ENCODE results near the gene OCLN. TPM values are rescaled to one million over a fixed set of nuclear protein-coding genes. Genes with fewer than 3 reads are reported as not detected.

The OCLN gene
- total RNA-seq, 1 experiment from 2014 or later, result 102 TPM

- CTCF ChIA-PET, result no interaction called here
- Histone ChIP-seq H3K4me3 (ENCODE audit: low read depth in 2 of 2, low read length in 2 of 2) (0 out of 4 replicates have a peak overlapping the region, but pooled peaks of 1 of the 2 experiments have one; percentile 3), H3K27ac (ENCODE audit: low read length) (peak overlapping the region; percentile 84), H3K4me1 (ENCODE audit: control insufficient read depth, insufficient read depth, low read length) (peaks cover 55% of the 10 kb centered on the region), H3K36me3 (ENCODE audit: control insufficient read depth, insufficient read depth, low read length) (no peaks in the 10 kb centered on the region), H3K9me3 (ENCODE audit: control insufficient read depth, insufficient read depth, low read depth, low read length) (no peaks in the 10 kb centered on the region), H3K27me3 (ENCODE audit: control insufficient read depth, insufficient read depth, low read length) (no peaks in the 10 kb centered on the region)
- in situ Hi-C loops (cut with HindIII; ENCODE audit: low pct_unique_long_range_greater_than_20kb, low sequenced_read_pairs), result no loop called here
- ATAC-seq (peak; percentile 42; the same call in 1 of the 2 replicates), DNase-seq (ENCODE audit: low read depth, low spot score) (no peak)
- intact Hi-C loops (cut with micrococcal nuclease; ENCODE audit: unreplicated experiment), result no loop called here
- POLR2A ChIA-PET, result no interaction called here
- BruUV-seq (replicated peaks), result no TSS peak
- TF ChIP-seq POLR2AphosphoS5 (IDR thresholded peaks at IDR 0.05; ENCODE audit: low read depth, low read length) (no peak), CTCF (IDR thresholded peaks at IDR 0.05) (no peak), SIN3A (IDR thresholded peaks at IDR 0.05; ENCODE audit: borderline replicate concordance, insufficient read depth, low read depth, low read length) (no peak), TCF7L2 (IDR thresholded peaks at IDR 0.05; ENCODE audit: low read depth, low read length) (no peak)
- TF ChIP-seq, protein P1, sequence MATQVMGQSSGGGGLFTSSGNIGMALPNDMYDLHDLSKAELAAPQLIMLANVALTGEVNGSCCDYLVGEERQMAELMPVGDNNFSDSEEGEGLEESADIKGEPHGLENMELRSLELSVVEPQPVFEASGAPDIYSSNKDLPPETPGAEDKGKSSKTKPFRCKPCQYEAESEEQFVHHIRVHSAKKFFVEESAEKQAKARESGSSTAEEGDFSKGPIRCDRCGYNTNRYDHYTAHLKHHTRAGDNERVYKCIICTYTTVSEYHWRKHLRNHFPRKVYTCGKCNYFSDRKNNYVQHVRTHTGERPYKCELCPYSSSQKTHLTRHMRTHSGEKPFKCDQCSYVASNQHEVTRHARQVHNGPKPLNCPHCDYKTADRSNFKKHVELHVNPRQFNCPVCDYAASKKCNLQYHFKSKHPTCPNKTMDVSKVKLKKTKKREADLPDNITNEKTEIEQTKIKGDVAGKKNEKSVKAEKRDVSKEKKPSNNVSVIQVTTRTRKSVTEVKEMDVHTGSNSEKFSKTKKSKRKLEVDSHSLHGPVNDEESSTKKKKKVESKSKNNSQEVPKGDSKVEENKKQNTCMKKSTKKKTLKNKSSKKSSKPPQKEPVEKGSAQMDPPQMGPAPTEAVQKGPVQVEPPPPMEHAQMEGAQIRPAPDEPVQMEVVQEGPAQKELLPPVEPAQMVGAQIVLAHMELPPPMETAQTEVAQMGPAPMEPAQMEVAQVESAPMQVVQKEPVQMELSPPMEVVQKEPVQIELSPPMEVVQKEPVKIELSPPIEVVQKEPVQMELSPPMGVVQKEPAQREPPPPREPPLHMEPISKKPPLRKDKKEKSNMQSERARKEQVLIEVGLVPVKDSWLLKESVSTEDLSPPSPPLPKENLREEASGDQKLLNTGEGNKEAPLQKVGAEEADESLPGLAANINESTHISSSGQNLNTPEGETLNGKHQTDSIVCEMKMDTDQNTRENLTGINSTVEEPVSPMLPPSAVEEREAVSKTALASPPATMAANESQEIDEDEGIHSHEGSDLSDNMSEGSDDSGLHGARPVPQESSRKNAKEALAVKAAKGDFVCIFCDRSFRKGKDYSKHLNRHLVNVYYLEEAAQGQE (IDR thresholded peaks at IDR 0.05; ENCODE audit: insufficient read depth in 1 of 2, low read depth in 2 of 2, low read length in 1 of 2), result no peak
Observed at GRCh38 chr5:69502367-69502766, 9.8 kb downstream of the OCLN start.

GRCh38 chr5:69502767-69503488 is 10.3 kb downstream of the OCLN start:
- H3K9me3 ChIP-seq (ENCODE audit: control insufficient read depth, insufficient read depth, low read depth, low read length), result no peaks in the 10 kb centered on the region
- no peaks in the 10 kb centered on the region for H3K36me3 ChIP-seq (ENCODE audit: control insufficient read depth, insufficient read depth, low read length)
- in situ Hi-C loops (cut with HindIII; ENCODE audit: low pct_unique_long_range_greater_than_20kb, low sequenced_read_pairs) (no loop called here), intact Hi-C loops (cut with micrococcal nuclease; ENCODE audit: unreplicated experiment) (no loop called here)
- ChIA-PET POLR2A (no interaction called here), CTCF (no interaction called here)
- ATAC-seq (no peak), DNase-seq (ENCODE audit: low read depth, low spot score) (no peak)
- no peak for TF ChIP-seq TCF7L2 (IDR thresholded peaks at IDR 0.05; ENCODE audit: low read depth, low read length)
- H3K4me1 ChIP-seq (ENCODE audit: control insufficient read depth, insufficient read depth, low read length), result peaks cover 52% of the 10 kb centered on the region
- H3K4me3 ChIP-seq (ENCODE audit: low read depth in 2 of 2, low read length in 2 of 2), result 0 out of 4 replicates have a peak overlapping the region, but pooled peaks of 1 of the 2 experiments have one; percentile 3
- H3K27me3 ChIP-seq (ENCODE audit: control insufficient read depth, insufficient read depth, low read length), result no peaks in the 10 kb centered on the region
- peak overlapping the region; percentile 84 for H3K27ac ChIP-seq (ENCODE audit: low read length)
- no TSS peak for BruUV-seq (replicated peaks)

GRCh38 chr5:69504036-69504435 is 11.4 kb downstream of the OCLN start:
- no peaks in the 10 kb centered on the region for H3K36me3 ChIP-seq (ENCODE audit: control insufficient read depth, insufficient read depth, low read length)
- no peaks in the 10 kb centered on the region for H3K9me3 ChIP-seq (ENCODE audit: control insufficient read depth, insufficient read depth, low read depth, low read length)
- no peak for ATAC-seq
- H3K4me3 ChIP-seq (ENCODE audit: low read depth in 2 of 2, low read length in 2 of 2), result no peak overlapping the region
- ChIA-PET POLR2A (no interaction called here), CTCF (no interaction called here)
- no peak for TF ChIP-seq TCF7L2 (IDR thresholded peaks at IDR 0.05; ENCODE audit: low read depth, low read length)
- TF ChIP-seq POLR2AphosphoS5 (IDR thresholded peaks at IDR 0.05; ENCODE audit: low read depth, low read length), result no peak
- TF ChIP-seq SIN3A (IDR thresholded peaks at IDR 0.05; ENCODE audit: borderline replicate concordance, insufficient read depth, low read depth, low read length), result no peak
- TF ChIP-seq, protein P1 (IDR thresholded peaks at IDR 0.05; ENCODE audit: insufficient read depth in 1 of 2, low read depth in 2 of 2, low read length in 1 of 2), result no peak
- no peak for TF ChIP-seq CTCF (IDR thresholded peaks at IDR 0.05)
- intact Hi-C loops (cut with micrococcal nuclease; ENCODE audit: unreplicated experiment), result no loop called here
- in situ Hi-C loops (cut with HindIII; ENCODE audit: low pct_unique_long_range_greater_than_20kb, low sequenced_read_pairs), result no loop called here
- BruUV-seq (replicated peaks), result no TSS peak
- H3K4me1 ChIP-seq (ENCODE audit: control insufficient read depth, insufficient read depth, low read length), result peaks cover 42% of the 10 kb centered on the region
- no peaks in the 10 kb centered on the region for H3K27me3 ChIP-seq (ENCODE audit: control insufficient read depth, insufficient read depth, low read length)
- H3K27ac ChIP-seq (ENCODE audit: low read length), result no peak overlapping the region
- no peak for DNase-seq (ENCODE audit: low read depth, low spot score)

All from Panc1 (cell line).